A172 (cell line): ENCODE results near the gene NT5DC3. TPM values are rescaled to one million over a fixed set of nuclear protein-coding genes. Genes with fewer than 3 reads are reported as not detected.

Source experiments
- DNase-seq: peaks from one replicate; pipeline ENCODE4 v3.0.0-alpha.2; 2015; ENCODE audit warnings: low spot score
- total RNA-seq: library from RNA; depleted of rRNA; stranded (reverse); fragments of >200 nt; shearing (Covaris generic); gene quantifications from 2 replicates; pipeline ENCODE4 v1.2.3, GENCODE V29; 2014; rRNA removed

NT5DC3 gene
- 12.6 and 12.7 TPM in 2 replicates for total RNA-seq

DNA sequence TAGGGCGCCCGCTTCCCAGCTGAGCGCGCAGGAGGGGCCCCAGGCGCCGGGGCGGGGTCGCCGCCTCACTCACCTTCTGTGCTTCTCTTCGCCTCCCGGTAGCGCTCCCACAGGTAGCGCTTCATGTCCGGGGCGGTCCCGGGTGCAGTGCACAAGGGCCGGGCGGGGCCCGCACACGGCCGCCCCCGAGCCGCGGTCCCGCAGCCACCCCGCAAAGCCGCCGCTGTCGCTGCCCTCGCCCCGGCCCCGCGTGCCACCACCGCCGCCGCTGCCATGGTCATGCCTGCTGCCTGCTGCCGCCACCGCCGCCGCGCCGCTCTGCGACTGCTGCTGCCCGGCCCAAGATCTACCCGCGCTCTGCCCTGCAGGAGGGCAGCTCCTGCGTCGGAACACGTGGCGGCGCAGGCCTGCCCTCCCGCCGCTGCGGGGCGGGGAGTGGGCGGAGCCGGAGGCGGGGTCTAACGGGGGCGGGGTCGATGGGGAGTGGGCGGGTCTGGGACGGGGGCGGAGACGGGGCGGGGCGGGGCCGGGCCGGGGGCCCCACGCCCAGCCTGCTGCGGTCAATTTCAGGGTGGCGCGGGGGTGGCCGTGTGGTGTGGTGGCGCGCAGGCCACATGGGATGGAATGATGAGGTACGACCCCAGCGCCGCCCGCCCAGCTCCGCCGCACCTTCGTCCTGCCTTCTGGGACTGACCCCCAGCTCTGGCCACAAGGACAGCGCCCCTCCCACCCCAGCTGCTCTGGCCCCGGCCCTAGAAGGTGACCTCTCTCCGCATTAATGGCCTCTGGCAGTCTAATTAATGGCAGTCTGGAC, at the start of gene NT5DC3:
NT5DC3 (minus strand) TSS at position 359 of the 814 bp plus-strand sequence; CDS start at position 281, 78 bp downstream.
- DNase-seq, result peak; percentile 47

- DNase-seq, result no peak
Measured at GRCh38 chr12:103887738-103888137, 46.7 kb upstream of the NT5DC3 start.

- DNase-seq, result no peak
Measured at GRCh38 chr12:103886195-103886797, 45.3 kb upstream of the NT5DC3 start.

GRCh38 chr12:103884316-103884715, 43.3 kb upstream of the NT5DC3 start:
- no peak for DNase-seq

- no peak for DNase-seq
Measured at GRCh38 chr12:103883908-103884307, 42.9 kb upstream of the NT5DC3 start.

- DNase-seq, result no peak
Measured at GRCh38 chr12:103882861-103883596, 42.0 kb upstream of the NT5DC3 start.

- no peak for DNase-seq
Measured at GRCh38 chr12:103881261-103881660, 40.2 kb upstream of the NT5DC3 start.

GRCh38 chr12:103880299-103881142, 39.5 kb upstream of the NT5DC3 start:
- no peak for DNase-seq

DNA sequence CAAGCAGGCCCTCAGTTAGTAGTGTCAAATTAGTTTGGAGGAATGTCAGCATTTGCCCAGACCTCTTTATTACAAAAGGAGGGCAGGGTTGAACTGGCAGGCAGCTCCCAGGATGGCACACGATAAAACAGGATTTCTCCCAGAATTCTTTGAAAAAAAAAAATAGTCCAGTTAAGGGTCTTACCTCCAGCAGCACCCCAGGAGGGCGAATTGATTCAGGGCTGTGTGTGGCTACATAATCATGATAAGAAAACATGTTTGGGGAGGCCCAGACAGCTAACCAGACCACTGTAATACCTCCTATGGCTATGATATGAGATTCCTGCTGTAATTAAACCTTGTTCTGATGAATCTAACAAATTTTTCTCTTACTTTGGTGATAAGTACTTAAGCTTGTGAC, 38.8 kb upstream of the NT5DC3 start:
- no peak for DNase-seq

DNA sequence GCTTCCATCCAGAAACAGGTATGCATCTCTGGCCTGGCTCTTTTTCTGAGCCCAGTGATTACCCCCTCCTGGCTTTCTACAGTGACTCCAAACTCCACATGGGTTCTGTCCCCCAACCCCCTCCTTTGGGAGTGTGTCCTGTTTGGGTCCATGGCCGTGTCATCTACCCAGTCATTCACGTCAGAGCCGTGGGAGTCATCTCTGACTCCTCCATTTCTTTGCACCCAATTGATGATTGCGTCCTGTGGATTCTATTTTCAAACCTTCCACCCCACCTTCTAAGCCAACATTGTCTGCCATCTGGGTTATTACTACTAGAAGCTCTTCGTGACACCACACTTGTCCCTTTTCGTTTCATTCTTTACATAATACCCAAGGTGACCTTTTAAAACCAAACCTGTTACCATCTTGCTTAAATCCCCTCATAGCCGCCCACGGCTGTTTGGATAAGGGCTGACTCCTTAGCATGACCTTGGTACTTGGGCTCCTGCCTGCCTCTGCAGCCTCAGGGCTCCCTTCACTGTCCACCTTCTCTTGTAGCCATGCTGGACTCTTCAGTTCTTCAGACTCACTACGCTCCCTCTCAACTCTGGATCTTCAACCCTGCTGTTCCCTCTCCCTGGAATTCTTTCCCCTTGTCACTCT, 38.1 kb upstream of the NT5DC3 start:
- no peak for DNase-seq

DNA sequence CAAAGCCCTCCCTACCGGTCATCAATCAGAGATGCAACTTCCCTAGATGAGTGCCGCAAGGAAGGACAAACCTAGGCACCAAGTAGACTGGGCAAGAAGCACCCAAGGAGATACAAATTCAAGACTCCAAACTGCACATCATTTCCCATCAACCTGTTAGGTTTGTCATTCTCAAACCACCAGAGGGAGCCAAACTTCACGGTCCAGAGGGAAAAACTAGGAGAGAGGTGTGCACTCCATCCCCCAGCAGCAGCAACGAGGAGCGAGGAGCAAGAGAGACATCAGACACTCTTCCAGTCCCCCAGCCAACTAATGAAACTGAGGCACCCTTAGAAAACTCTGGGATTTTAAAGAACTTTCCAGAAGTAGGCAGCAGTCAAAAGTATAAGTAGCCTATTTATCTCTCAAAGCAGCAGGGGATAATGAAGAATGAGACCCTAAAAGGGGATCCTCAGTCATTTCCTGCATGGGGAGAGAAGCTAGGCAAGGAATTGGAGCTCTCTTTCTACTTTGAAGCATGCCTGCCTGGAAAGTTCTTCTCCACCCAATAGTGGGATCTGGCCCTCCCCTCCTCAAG, 37.0 kb upstream of the NT5DC3 start:
- peak; percentile 65 for DNase-seq

DNA sequence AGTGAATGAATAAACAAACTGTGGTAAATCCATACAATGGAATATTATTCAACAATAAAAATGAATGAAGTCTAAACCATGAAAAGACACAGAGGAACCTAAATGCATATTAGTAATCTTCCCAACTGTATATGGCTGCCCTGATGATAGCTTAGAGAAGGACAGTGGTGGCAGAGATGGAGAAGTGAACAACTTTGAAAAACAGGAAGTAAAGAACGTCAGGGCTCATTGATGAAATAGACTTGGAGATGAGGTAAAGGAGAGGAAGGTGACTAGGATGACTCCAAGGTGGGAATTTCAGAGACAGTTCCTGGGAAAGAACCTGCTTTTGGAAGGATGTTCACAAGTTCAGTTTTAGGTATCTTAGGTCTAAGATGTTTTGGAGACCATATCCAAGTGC, 36.3 kb upstream of the NT5DC3 start:
- no peak for DNase-seq

DNA sequence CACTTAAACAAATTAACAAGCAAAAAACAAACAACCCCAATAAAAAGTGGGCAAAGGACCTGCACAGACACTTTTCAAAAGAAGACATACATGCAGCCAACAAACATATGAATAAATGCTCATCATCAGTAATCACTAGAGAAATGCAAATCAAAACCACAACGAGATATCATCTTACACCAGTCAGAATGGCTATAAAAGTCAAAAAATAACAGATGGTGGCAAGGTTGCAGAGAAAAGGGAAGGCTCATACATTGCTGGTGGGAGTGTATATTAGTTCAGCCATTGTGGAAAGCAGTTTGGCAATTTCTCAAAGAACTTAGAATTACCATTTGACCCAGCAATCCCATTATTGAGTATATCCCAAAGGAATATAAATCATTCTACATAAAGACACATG, 34.6 kb upstream of the NT5DC3 start:
- no peak for DNase-seq

DNA sequence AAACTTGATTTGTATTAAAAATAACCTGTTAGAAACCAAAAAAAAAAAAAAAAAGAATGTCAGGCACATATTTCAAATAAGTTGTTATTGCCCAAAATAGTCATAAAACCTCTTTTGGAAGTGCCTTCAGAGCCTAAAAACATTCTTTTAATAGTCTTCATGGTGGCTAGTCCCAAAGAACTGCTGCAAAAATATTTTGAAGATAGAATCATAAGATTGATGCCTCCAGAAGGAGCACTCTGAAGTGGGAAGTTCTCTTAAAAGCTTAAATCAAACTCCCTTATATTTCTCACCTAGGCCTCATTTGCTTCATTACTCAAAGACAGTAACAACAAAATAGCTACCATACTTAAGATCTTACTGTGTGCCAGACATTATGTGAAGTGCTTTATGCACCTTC, 27.2 kb upstream of the NT5DC3 start:
- no peak for DNase-seq

DNA sequence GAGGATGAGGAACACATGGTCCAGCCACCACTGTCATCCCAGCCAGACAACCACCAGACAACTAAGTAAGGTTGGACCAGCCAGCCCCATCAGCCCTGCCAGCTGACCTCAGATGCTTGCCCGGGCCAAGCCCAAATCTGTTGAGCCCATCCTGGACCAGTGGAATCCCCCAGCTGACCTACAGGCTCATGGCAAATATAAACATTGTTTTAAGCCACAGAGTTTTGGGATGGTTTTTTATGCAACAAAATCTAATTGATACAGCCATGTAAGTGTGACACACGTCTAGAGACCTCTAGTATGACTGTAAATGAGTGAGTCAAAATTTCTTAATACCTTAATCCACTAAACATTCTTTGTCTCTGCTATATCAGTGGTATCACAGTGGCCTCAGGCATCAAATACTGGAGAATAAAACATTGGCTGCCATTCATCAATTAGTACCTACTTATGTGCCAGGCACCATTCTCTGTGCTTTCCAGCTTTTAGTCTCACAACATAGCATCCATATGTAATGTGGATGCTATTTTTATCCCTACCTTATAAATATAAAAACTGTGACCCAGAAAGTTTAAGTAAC, 24.2 kb upstream of the NT5DC3 start:
- DNase-seq, result no peak

DNA sequence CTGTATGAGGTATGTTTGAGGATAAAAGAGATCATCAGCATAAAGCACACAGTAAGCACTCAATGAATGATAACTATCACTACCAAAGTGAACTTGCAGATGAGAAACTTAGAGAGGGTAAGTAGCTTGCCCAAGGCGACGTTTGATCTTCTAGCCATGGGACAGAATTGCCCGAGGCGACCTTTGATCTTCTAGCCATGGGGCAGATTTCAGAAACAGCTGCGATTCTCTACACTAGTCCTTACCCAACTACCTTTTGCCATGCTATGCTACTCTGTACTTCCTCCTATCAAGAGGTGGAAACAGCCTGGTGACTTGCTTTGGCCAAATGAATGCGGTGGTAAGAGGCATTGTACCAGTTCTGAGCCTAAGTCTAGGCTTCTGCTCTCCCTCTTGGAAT, 23.7 kb upstream of the NT5DC3 start:
- DNase-seq, result no peak

GRCh38 chr12:103858953-103859601, 18.0 kb upstream of the NT5DC3 start:
- DNase-seq, result peak; percentile 97

GRCh38 chr12:103858335-103858734, 17.3 kb upstream of the NT5DC3 start:
- DNase-seq, result no peak

- DNase-seq, result no peak
Measured at GRCh38 chr12:103857164-103857563, 16.1 kb upstream of the NT5DC3 start.
